SK-N-MC (cell line): ENCODE measurements around the gene SPOUT1.

Experiments
- DNase-seq: peaks from one replicate; pipeline ENCODE4 v3.0.0-alpha.2; 2011; ENCODE audit warnings: low read depth, low spot score
- H3K27ac ChIP-seq: fragments of 200-600 bp; sonication (generic); 2 replicates; pipeline ENCODE4 v1.5.1; 2016; ENCODE audit warnings: mixed run types
- H3K36me3 ChIP-seq: fragments of 200-600 bp; sonication (generic); 2 replicates; pipeline ENCODE4 v1.6.1; 2017; ENCODE audit warnings: antibody characterized with exemption, low read length, mixed read lengths; ENCODE audit not compliant: insufficient read depth
- H3K4me3 ChIP-seq: fragments of 200-600 bp; sonication (generic); 2 replicates; pipeline ENCODE4 v1.5.1; 2016
- H3K9ac ChIP-seq: fragments of 200-600 bp; sonication (generic); 2 replicates; pipeline ENCODE4 v1.8.0; 2017; ENCODE audit warnings: mixed run types, mixed read lengths; ENCODE audit not compliant: insufficient read length
- H3K9me3 ChIP-seq: fragments of 200-600 bp; sonication (generic); 2 replicates; pipeline ENCODE4 v1.6.1; 2017; ENCODE audit warnings: low read depth, mild to moderate bottlenecking, antibody characterized with exemption, low read length, moderate library complexity, mixed read lengths
- EZH2 ChIP-seq: fragments of 200-600 bp; sonication (generic); IDR thresholded peaks from one replicate; pipeline ENCODE4 v1.6.1; 2017; ENCODE audit warnings: antibody characterized with exemption
- FOXP2 ChIP-seq: optimal IDR thresholded peaks from 2 replicates; pipeline ENCODE3; 2011; ENCODE audit warnings: mild to moderate bottlenecking, moderate library complexity; ENCODE audit not compliant: insufficient read depth; ENCODE audit errors: extremely low read length, control extremely low read depth
- POLR2AphosphoS5 ChIP-seq: IDR thresholded peaks from 2 replicates; pipeline ENCODE4 v1.6.1; 2012; ENCODE audit warnings: mild to moderate bottlenecking, low read depth, low read length, borderline replicate concordance

Gene SPOUT1

GRCh38 chr9:128771745-128772519, 57.7 kb downstream of the SPOUT1 start, which contains the start of gene ZER1:
ZER1 (minus strand) TSS chr9:128771927; CDS start chr9:128755565, 16,362 bp downstream.
- Histone ChIP-seq H3K9me3 (no peaks in the 10 kb centered on the region), H3K9ac (peak within 1 kb of the TSS; percentile 85), H3K4me3 (peak within 1 kb of the TSS; percentile 86), H3K27ac (peak within 1 kb of the TSS; percentile 67; the same call in 1 of the 2 replicates), H3K36me3 (no peaks in the 10 kb centered on the region)
- no peak for DNase-seq
- TF ChIP-seq POLR2AphosphoS5, result peak; percentile 69
- TF ChIP-seq EZH2, result no peak

DNA sequence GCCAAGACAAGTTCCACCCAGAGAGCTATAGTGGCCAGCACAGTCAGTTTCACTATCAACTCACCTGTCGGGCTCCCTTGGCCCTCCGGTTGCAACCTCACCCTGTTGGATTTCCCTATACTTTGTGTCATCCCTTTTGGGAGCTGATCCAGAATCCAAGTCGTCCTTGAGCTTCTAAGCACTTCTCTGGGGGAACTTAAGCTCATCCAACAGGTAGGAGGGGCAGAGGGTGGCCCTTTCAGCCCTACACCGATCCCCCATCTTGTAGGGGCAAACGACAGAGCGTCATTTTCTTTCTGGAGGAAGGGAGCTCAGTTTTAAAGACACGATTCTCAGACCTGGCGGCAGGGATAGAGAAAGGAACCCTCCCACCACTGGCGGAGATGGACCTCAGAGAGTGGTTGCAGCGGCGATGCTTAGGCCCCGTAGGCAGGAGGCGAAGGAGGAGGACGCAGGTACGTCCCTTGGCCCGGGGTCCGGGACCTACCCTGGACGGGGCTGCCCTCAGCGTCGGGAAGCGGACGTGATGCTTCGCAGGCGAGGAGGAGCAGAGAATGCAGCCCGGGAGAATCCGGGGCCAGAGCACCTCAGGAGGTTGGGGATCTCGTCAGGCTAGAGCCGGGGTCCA, 58.4 kb downstream of the SPOUT1 start:
- Histone ChIP-seq H3K27ac (peak overlapping the region; percentile 5; the same call in 1 of the 2 replicates), H3K4me3 (peak overlapping the region; percentile 86), H3K36me3 (no peaks in the 10 kb centered on the region), H3K9me3 (no peaks in the 10 kb centered on the region), H3K9ac (peak overlapping the region; percentile 85)
- DNase-seq, result no peak
- TF ChIP-seq FOXP2 (no peak), POLR2AphosphoS5 (no peak), EZH2 (no peak)

- no peak for DNase-seq
- no peak overlapping the region for H3K27ac ChIP-seq
- peak overlapping the region; percentile 86 for H3K4me3 ChIP-seq
- H3K9me3 ChIP-seq, result no peaks in the 10 kb centered on the region
- no peak for TF ChIP-seq POLR2AphosphoS5
- TF ChIP-seq EZH2, result no peak
- no peak for TF ChIP-seq FOXP2
- peak overlapping the region; percentile 85 for H3K9ac ChIP-seq
- H3K36me3 ChIP-seq, result no peaks in the 10 kb centered on the region
Measured at GRCh38 chr9:128770286-128771030, 59.1 kb downstream of the SPOUT1 start.
